K562 (cell line): ENCODE data around the gene PAFAH2. TPM values are rescaled to one million over a fixed set of nuclear protein-coding genes. Genes with fewer than 3 reads are reported as not detected.

ENCODE experiments used
- AFF4 ChIP-seq: sonication (generic); formaldehyde crosslinking; IDR thresholded peaks from 2 replicates; pipeline ENCODE4 v1.8.0; 2023; ENCODE audit warnings: mild to moderate bottlenecking, missing genetic modification reagents
- HDAC6 ChIP-seq: IDR thresholded peaks from 2 replicates; pipeline ENCODE4 v1.6.1; 2012; ENCODE audit warnings: low read depth, mild to moderate bottlenecking, control low read depth, inconsistent platforms, low read length, moderate library complexity
- HDAC8 ChIP-seq: fragments of 450-650 bp; IDR thresholded peaks from 2 replicates; pipeline ENCODE4 v1.6.1; 2016; ENCODE audit warnings: mild to moderate bottlenecking, missing genetic modification characterization, moderate library complexity, missing compliant biosample characterization
- JUN ChIP-seq, 2 experiments: sonication (generic) in 1 of 2; formaldehyde crosslinking in 1 of 2; IDR thresholded peaks; 2 replicates each; pipeline versions ENCODE4 v1.6.1 to v1.8.0; 2012 to 2022; ENCODE audit warnings: borderline replicate concordance in 2 of 2, mild to moderate bottlenecking in 2 of 2, improper control_type of control experiment in 1 of 2, low read depth in 1 of 2, low read length in 1 of 2, missing genetic modification reagents in 1 of 2
- LEF1 ChIP-seq: fragments of 450-650 bp; IDR thresholded peaks from 2 replicates; pipeline ENCODE4 v1.6.1; 2016; ENCODE audit warnings: mild to moderate bottlenecking
- MAFF ChIP-seq: IDR thresholded peaks from 2 replicates; pipeline ENCODE4 v1.6.1; 2012; ENCODE audit warnings: low read length, improper control_type of control experiment
- NR0B1 ChIP-seq: fragments of 450-650 bp; IDR thresholded peaks from one replicate; pipeline ENCODE4 v1.6.1; 2018; ENCODE audit warnings: mild to moderate bottlenecking, moderate library complexity; ENCODE audit not compliant: partially characterized antibody
- SMC3 ChIP-seq: conservative IDR thresholded peaks from 2 replicates; pipeline ENCODE4 v1.6.1; 2011; ENCODE audit warnings: low read depth, low read length, improper control_type of control experiment; ENCODE audit not compliant: insufficient read depth
- ZNF143 ChIP-seq: sonication (generic); formaldehyde crosslinking; IDR thresholded peaks from 2 replicates; pipeline ENCODE4 v1.9.0; 2022; ENCODE audit warnings: mild to moderate bottlenecking, missing genetic modification reagents
- ZNF282 ChIP-seq: sonication (generic); formaldehyde crosslinking; IDR thresholded peaks from 2 replicates; pipeline ENCODE4 v1.8.1; 2023; ENCODE audit warnings: missing genetic modification reagents
- ZNF324 ChIP-seq: fragments of 250-450 bp; sonication (Bioruptor Pico); IDR thresholded peaks from 2 replicates; pipeline ENCODE4 v1.4.0; 2020; ENCODE audit warnings: mild to moderate bottlenecking
- ZNF395 ChIP-seq: fragments of 200-800 bp; sonication (Bioruptor generic); IDR thresholded peaks from 2 replicates; pipeline ENCODE4 v1.6.1; 2017; ENCODE audit warnings: missing genetic modification characterization, missing compliant biosample characterization
- polyA plus RNA-seq, 8 experiments: library from polyadenylated mRNA; depleted of rRNA in 4 of 8; stranded (reverse) in 5 of 8; unstranded in 3 of 8; fragments of >200 nt; fragmentation: Nextera tagmentation in 2 of 8; fragmentation: Illumina TruSeq in 1 of 8; extraction: Ambion mirVana in 2 of 8; extraction: Trizol in 1 of 8; gene quantifications; 2 replicates each; pipeline versions ENCODE4 v1.2.1 to v1.2.3, GENCODE V29; 2011 to 2014; ENCODE audit warnings: inconsistent platforms in 1 of 8, missing spikeins in 1 of 8
- total RNA-seq, 7 experiments: library from RNA; depleted of rRNA in 6 of 7; stranded (reverse); fragments of >200 nt in 6 of 7; fragmentation: Illumina TruSeq in 2 of 7; extraction: Trizol in 2 of 7; gene quantifications; 2 replicates each; pipeline versions ENCODE4 v1.2.1 to v1.2.3, GENCODE V29; 2011 to 2021; ENCODE audit warnings: low replicate concordance in 1 of 7
- TF ChIP-seq, protein P1 (sequence below): sonication (generic); formaldehyde crosslinking; IDR thresholded peaks from 2 replicates; pipeline ENCODE4 v1.8.0; 2023; ENCODE audit warnings: missing genetic modification reagents, mild to moderate bottlenecking, borderline replicate concordance

PAFAH2 gene
- total and polyA plus RNA-seq, 9 of the 15 experiments (the other 6 are each of a cell fraction or from before 2014, with no cell fraction given), result 4.2 to 10.9 (median 6.8) TPM

DNA sequence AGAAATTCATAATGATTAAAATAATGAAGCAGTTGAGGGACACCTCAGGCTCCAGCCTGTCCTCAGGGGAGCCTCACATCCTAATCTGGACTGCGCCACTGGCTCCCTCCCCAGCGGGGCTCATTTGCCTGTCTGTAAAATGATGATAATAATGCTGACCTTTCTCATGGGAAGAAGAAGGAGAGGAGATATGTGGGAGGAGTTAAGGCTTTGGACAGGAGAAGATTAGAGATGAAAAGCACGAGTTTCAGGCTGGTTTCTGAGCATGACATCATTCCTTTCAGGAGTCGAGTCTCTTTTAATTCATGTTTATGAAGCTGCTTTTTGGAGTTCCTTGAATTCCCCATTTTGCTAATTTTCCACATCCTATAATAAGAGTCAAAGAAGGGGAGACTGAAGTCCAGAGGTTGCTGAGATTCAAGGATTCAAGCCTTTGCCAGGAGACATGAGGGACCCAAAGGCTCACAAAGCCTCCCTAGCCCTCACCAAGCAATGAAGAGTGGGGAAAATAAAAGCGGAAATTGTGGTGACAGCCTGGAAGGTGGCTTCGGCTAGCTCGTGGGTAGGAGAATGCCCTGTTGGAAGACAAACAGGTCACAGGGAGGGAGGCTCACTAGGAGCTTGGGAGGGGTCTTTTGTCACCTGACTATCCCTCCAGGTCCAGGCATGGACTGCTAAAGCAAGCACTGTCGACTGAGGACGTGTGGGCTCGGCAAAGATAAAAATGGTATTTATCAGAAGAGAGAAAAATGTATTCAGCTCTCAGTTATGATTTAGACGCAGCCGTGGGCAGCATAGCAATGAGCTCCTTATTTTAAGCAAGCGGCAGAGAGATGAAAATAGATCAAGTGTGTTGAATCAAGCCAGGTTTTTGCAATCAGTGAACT, 64.1 kb downstream of the PAFAH2 start (continued):
- TF ChIP-seq AFF4 (CRISPR knock-in tag) (peak; percentile 78; the same call in 1 of the 2 replicates), HDAC8 (0 out of 2 replicates have a peak, but pooled peaks have one; percentile 73), JUN (IDR thresholded peaks at IDR 0.05; ENCODE audit: borderline replicate concordance, low read depth, low read length) (peak; percentile 90), JUN (CRISPR knock-in tag; IDR thresholded peaks at IDR 0.05; ENCODE audit: borderline replicate concordance) (peak; percentile 8; the same call in 1 of the 2 replicates), ZNF282 (CRISPR knock-in tag) (no peak), ZNF324 (CRISPR knock-in tag) (no peak), SMC3 (no peak), NR0B1 (no peak), HDAC6 (no peak), ZNF395 (CRISPR knock-in tag) (peak; percentile 77), MAFF (peak; percentile 81), ZNF143 (CRISPR knock-in tag) (no peak; the same call in 1 of the 2 replicates), LEF1 (peak; percentile 89)
- TF ChIP-seq, protein P1, sequence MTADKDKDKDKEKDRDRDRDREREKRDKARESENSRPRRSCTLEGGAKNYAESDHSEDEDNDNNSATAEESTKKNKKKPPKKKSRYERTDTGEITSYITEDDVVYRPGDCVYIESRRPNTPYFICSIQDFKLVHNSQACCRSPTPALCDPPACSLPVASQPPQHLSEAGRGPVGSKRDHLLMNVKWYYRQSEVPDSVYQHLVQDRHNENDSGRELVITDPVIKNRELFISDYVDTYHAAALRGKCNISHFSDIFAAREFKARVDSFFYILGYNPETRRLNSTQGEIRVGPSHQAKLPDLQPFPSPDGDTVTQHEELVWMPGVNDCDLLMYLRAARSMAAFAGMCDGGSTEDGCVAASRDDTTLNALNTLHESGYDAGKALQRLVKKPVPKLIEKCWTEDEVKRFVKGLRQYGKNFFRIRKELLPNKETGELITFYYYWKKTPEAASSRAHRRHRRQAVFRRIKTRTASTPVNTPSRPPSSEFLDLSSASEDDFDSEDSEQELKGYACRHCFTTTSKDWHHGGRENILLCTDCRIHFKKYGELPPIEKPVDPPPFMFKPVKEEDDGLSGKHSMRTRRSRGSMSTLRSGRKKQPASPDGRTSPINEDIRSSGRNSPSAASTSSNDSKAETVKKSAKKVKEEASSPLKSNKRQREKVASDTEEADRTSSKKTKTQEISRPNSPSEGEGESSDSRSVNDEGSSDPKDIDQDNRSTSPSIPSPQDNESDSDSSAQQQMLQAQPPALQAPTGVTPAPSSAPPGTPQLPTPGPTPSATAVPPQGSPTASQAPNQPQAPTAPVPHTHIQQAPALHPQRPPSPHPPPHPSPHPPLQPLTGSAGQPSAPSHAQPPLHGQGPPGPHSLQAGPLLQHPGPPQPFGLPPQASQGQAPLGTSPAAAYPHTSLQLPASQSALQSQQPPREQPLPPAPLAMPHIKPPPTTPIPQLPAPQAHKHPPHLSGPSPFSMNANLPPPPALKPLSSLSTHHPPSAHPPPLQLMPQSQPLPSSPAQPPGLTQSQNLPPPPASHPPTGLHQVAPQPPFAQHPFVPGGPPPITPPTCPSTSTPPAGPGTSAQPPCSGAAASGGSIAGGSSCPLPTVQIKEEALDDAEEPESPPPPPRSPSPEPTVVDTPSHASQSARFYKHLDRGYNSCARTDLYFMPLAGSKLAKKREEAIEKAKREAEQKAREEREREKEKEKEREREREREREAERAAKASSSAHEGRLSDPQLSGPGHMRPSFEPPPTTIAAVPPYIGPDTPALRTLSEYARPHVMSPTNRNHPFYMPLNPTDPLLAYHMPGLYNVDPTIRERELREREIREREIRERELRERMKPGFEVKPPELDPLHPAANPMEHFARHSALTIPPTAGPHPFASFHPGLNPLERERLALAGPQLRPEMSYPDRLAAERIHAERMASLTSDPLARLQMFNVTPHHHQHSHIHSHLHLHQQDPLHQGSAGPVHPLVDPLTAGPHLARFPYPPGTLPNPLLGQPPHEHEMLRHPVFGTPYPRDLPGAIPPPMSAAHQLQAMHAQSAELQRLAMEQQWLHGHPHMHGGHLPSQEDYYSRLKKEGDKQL (CRISPR knock-in tag), result no peak; the same call in 1 of the 2 replicates
